HEK293T (cell line): ENCODE results near the gene PEBP1.

ENCODE experiments used
- ELF4 ChIP-seq: fragments of 450-650 bp; IDR thresholded peaks from 2 replicates; pipeline ENCODE4 v1.6.1; 2017; ENCODE audit warnings: antibody characterized with exemption
- FOXK2 ChIP-seq: fragments of 450-650 bp; IDR thresholded peaks from 2 replicates; pipeline ENCODE4 v1.6.1; 2016; ENCODE audit warnings: mild to moderate bottlenecking

GRCh38 chr12:118107011-118107410, 28.9 kb upstream of the PEBP1 start:
- TF ChIP-seq FOXK2 (no peak), ELF4 (no peak)
